GM12878 (cell line): Measurements from ENCODE around the gene RASAL1.

Source experiments
- BHLHE40 ChIP-seq, 2 experiments: fragments of 450-650 bp in 1 of 2; IDR thresholded peaks; 2 replicates each; pipeline ENCODE4 v1.6.1; 2011 to 2017; ENCODE audit warnings: low read depth in 2 of 2, borderline replicate concordance in 1 of 2, improper control_type of control experiment in 1 of 2, low read length in 1 of 2, mild to moderate bottlenecking in 1 of 2
- CEBPB ChIP-seq, 2 experiments: fragments of 150-350 bp in 1 of 2; IDR thresholded peaks; 2 replicates each; pipeline ENCODE4 v1.6.1; 2012 to 2014; ENCODE audit warnings: low read depth in 2 of 2, low read length in 2 of 2, borderline replicate concordance in 1 of 2, inconsistent platforms in 1 of 2
- EP300 ChIP-seq, 2 experiments: fragments of 150-350 bp in 1 of 2; IDR thresholded peaks; 2 replicates each; pipeline ENCODE4 v1.6.1; 2011 to 2012; ENCODE audit warnings: low read depth in 2 of 2, low read length in 2 of 2, borderline replicate concordance in 1 of 2, improper control_type of control experiment in 1 of 2, inconsistent platforms in 1 of 2; ENCODE audit not compliant: control insufficient read depth in 1 of 2
- EZH2 ChIP-seq: IDR thresholded peaks from 2 replicates; pipeline ENCODE4 v1.6.1; 2012; ENCODE audit warnings: low read depth, mild to moderate bottlenecking, control low read depth, inconsistent platforms, low read length, borderline replicate concordance; ENCODE audit not compliant: control insufficient read depth
- HDAC2 ChIP-seq: fragments of 200-600 bp; sonication (generic); IDR thresholded peaks from 2 replicates; pipeline ENCODE4 v1.6.1; 2017
- KDM1A ChIP-seq: fragments of 200-600 bp; sonication (generic); IDR thresholded peaks from 2 replicates; pipeline ENCODE4 v1.6.1; 2016; ENCODE audit warnings: borderline replicate concordance
- NFYB ChIP-seq: IDR thresholded peaks from 2 replicates; pipeline ENCODE4 v1.6.1; 2011; ENCODE audit warnings: low read depth, mild to moderate bottlenecking, low read length, improper control_type of control experiment, moderate library complexity; ENCODE audit not compliant: insufficient read depth
- POLR2AphosphoS5 ChIP-seq: IDR thresholded peaks from 2 replicates; pipeline ENCODE4 v1.6.1; 2011; ENCODE audit warnings: mild to moderate bottlenecking, low read length, inconsistent platforms
- TF ChIP-seq, protein P1 (sequence below), 3 experiments: IDR thresholded peaks in 2 of 3; conservative IDR thresholded peaks in 1 of 3; 2 replicates each; pipeline ENCODE4 v1.5.1; 2011; ENCODE audit warnings: low read depth in 3 of 3, low read length in 3 of 3, mild to moderate bottlenecking in 3 of 3, control low read depth in 2 of 3, moderate library complexity in 2 of 3, inconsistent platforms in 1 of 3, mixed read lengths in 1 of 3; ENCODE audit not compliant: control insufficient read depth in 2 of 3, insufficient read depth in 1 of 3; ENCODE audit errors: extremely low read depth in 1 of 3
- TF ChIP-seq, protein P2 (sequence below): IDR thresholded peaks from 2 replicates; pipeline ENCODE4 v1.6.1; 2012; ENCODE audit warnings: mild to moderate bottlenecking, low read depth, low read length
- TF ChIP-seq, protein P3 (sequence below): fragments of 450-650 bp; IDR thresholded peaks from 2 replicates; pipeline ENCODE4 v1.6.1; 2016; ENCODE audit warnings: mild to moderate bottlenecking

DNA sequence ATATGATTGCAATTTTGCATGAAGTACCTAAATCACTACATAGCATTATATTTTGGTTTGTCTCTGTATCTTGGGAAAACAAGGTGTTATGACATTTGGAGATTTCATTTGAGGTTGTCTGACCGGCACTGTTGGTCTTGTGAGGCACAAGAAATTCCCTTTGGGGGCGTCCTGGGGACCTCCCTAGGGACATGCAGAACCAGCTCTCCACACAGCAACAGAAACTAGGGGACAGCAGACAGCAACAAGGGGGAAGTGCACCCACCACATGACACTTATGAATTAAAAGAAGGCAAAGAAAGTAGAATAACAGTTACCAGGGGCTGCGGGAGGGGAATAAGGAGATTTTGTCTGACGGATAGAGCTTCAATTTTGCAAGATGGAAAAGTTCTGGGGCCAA lies 35.4 kb upstream of the RASAL1 start:
- TF ChIP-seq, protein P1, sequence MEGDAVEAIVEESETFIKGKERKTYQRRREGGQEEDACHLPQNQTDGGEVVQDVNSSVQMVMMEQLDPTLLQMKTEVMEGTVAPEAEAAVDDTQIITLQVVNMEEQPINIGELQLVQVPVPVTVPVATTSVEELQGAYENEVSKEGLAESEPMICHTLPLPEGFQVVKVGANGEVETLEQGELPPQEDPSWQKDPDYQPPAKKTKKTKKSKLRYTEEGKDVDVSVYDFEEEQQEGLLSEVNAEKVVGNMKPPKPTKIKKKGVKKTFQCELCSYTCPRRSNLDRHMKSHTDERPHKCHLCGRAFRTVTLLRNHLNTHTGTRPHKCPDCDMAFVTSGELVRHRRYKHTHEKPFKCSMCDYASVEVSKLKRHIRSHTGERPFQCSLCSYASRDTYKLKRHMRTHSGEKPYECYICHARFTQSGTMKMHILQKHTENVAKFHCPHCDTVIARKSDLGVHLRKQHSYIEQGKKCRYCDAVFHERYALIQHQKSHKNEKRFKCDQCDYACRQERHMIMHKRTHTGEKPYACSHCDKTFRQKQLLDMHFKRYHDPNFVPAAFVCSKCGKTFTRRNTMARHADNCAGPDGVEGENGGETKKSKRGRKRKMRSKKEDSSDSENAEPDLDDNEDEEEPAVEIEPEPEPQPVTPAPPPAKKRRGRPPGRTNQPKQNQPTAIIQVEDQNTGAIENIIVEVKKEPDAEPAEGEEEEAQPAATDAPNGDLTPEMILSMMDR (IDR thresholded peaks at IDR 0.05 in 2 of 3, conservative IDR thresholded peaks at IDR 0.05 in 1 of 3; ENCODE audit: control insufficient read depth in 2 of 3, extremely low read depth in 1 of 3, insufficient read depth in 1 of 3, low read depth in 3 of 3, low read length in 3 of 3) = no peak
- TF ChIP-seq HDAC2 = no peak
- peak in 1 of 2 experiments; percentile 61; a peak in 1 of 4 replicates for TF ChIP-seq EP300 (IDR thresholded peaks at IDR 0.05; ENCODE audit: borderline replicate concordance in 1 of 2, control insufficient read depth in 1 of 2, low read depth in 2 of 2, low read length in 2 of 2)
- no peak for TF ChIP-seq EZH2
- TF ChIP-seq POLR2AphosphoS5 = no peak
- peak in 1 of 2 experiments; percentile 47; a peak in 1 of 4 replicates for TF ChIP-seq BHLHE40 (IDR thresholded peaks at IDR 0.05; ENCODE audit: borderline replicate concordance in 1 of 2, low read depth in 2 of 2, low read length in 1 of 2)
- no peak for TF ChIP-seq KDM1A
- TF ChIP-seq CEBPB (IDR thresholded peaks at IDR 0.05; ENCODE audit: borderline replicate concordance in 1 of 2, low read depth in 2 of 2, low read length in 2 of 2) = no peak
- TF ChIP-seq, protein P2, sequence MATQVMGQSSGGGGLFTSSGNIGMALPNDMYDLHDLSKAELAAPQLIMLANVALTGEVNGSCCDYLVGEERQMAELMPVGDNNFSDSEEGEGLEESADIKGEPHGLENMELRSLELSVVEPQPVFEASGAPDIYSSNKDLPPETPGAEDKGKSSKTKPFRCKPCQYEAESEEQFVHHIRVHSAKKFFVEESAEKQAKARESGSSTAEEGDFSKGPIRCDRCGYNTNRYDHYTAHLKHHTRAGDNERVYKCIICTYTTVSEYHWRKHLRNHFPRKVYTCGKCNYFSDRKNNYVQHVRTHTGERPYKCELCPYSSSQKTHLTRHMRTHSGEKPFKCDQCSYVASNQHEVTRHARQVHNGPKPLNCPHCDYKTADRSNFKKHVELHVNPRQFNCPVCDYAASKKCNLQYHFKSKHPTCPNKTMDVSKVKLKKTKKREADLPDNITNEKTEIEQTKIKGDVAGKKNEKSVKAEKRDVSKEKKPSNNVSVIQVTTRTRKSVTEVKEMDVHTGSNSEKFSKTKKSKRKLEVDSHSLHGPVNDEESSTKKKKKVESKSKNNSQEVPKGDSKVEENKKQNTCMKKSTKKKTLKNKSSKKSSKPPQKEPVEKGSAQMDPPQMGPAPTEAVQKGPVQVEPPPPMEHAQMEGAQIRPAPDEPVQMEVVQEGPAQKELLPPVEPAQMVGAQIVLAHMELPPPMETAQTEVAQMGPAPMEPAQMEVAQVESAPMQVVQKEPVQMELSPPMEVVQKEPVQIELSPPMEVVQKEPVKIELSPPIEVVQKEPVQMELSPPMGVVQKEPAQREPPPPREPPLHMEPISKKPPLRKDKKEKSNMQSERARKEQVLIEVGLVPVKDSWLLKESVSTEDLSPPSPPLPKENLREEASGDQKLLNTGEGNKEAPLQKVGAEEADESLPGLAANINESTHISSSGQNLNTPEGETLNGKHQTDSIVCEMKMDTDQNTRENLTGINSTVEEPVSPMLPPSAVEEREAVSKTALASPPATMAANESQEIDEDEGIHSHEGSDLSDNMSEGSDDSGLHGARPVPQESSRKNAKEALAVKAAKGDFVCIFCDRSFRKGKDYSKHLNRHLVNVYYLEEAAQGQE = no peak
- TF ChIP-seq NFYB = no peak
- TF ChIP-seq, protein P3, sequence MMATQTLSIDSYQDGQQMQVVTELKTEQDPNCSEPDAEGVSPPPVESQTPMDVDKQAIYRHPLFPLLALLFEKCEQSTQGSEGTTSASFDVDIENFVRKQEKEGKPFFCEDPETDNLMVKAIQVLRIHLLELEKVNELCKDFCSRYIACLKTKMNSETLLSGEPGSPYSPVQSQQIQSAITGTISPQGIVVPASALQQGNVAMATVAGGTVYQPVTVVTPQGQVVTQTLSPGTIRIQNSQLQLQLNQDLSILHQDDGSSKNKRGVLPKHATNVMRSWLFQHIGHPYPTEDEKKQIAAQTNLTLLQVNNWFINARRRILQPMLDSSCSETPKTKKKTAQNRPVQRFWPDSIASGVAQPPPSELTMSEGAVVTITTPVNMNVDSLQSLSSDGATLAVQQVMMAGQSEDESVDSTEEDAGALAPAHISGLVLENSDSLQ = no peak
